Motor neuron (in vitro differentiated cells): Measurements from ENCODE around the gene GOLGA1. TPM values are rescaled to one million over a fixed set of nuclear protein-coding genes. Genes with fewer than 3 reads are reported as not detected.
A peak's percentile ranks its signal among the peaks of the same experiment; 100 is the strongest.
"Not testable (repeated sequence)": the region's sequence is repeated elsewhere in the genome, so short reads cannot be mapped to it uniquely, and the experiment has no call there.

Experiments
- ATAC-seq, 8 experiments: fragments of 200-7000 bp; cut with Tn5 transposase; replicated peaks in 6 of 8; 2 replicates each; pipeline ENCODE4 v1.8.0; 2021; ENCODE audit warnings: mild to moderate bottlenecking in 8 of 8, moderate library complexity in 8 of 8
- H3K27ac ChIP-seq, 2 donors: fragments of 250-450 bp; sonication (Bioruptor Pico); 2 replicates each; pipeline ENCODE4 v1.9.0; 2021; ENCODE audit warnings: antibody characterized with exemption in 2 of 2, mild to moderate bottlenecking in 2 of 2, moderate library complexity in 1 of 2
- H3K4me1 ChIP-seq, 2 donors: fragments of 250-450 bp; sonication (Bioruptor Pico); replicated peaks in 1 of 2; 2 replicates each; pipeline ENCODE4 v1.6.1; 2021; ENCODE audit warnings: antibody characterized with exemption in 2 of 2, mild to moderate bottlenecking in 2 of 2, moderate library complexity in 1 of 2
- H3K4me3 ChIP-seq, 5 donors: fragments of 250-450 bp; sonication (Bioruptor Pico); 2 replicates each; pipeline ENCODE4 v1.9.0; 2021; ENCODE audit warnings: antibody characterized with exemption in 5 of 5, mild to moderate bottlenecking in 5 of 5, moderate library complexity in 4 of 5
- WGBS, 10 experiments: fragments of 450-650 bp; shearing (Covaris generic); methylation state at CpG; one replicate each; pipeline ENCODE4 v1.0.0; 2022; 5-methylcytosine and 5-hydroxymethylcytosine counted together
- in situ Hi-C, 9 experiments: fragments of 400-800 bp; cut with MboI; loops; one replicate each; pipeline ENCODE4 v1.15.0; 2021; ENCODE audit warnings: low sequenced_read_pairs in 9 of 9, low pct_unique_long_range_greater_than_20kb in 2 of 9; ENCODE audit not compliant: unreplicated experiment in 9 of 9
- total RNA-seq, 8 experiments: library from RNA; unstranded; fragments of 300-600 nt; gene quantifications; 2 replicates each; pipeline versions ENCODE4 v1.2.3 to v1.2.4, GENCODE V29; 2022

GOLGA1 gene, protein sequence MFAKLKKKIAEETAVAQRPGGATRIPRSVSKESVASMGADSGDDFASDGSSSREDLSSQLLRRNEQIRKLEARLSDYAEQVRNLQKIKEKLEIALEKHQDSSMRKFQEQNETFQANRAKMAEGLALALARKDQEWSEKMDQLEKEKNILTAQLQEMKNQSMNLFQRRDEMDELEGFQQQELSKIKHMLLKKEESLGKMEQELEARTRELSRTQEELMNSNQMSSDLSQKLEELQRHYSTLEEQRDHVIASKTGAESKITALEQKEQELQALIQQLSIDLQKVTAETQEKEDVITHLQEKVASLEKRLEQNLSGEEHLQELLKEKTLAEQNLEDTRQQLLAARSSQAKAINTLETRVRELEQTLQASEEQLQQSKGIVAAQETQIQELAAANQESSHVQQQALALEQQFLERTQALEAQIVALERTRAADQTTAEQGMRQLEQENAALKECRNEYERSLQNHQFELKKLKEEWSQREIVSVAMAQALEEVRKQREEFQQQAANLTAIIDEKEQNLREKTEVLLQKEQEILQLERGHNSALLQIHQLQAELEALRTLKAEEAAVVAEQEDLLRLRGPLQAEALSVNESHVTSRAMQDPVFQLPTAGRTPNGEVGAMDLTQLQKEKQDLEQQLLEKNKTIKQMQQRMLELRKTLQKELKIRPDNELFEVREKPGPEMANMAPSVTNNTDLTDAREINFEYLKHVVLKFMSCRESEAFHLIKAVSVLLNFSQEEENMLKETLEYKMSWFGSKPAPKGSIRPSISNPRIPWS
- 10 to 100 TPM in 6 of 8 experiments, 1 to 10 TPM in 2; 8.8 to 18.8 (median 14.3) TPM for total RNA-seq

DNA sequence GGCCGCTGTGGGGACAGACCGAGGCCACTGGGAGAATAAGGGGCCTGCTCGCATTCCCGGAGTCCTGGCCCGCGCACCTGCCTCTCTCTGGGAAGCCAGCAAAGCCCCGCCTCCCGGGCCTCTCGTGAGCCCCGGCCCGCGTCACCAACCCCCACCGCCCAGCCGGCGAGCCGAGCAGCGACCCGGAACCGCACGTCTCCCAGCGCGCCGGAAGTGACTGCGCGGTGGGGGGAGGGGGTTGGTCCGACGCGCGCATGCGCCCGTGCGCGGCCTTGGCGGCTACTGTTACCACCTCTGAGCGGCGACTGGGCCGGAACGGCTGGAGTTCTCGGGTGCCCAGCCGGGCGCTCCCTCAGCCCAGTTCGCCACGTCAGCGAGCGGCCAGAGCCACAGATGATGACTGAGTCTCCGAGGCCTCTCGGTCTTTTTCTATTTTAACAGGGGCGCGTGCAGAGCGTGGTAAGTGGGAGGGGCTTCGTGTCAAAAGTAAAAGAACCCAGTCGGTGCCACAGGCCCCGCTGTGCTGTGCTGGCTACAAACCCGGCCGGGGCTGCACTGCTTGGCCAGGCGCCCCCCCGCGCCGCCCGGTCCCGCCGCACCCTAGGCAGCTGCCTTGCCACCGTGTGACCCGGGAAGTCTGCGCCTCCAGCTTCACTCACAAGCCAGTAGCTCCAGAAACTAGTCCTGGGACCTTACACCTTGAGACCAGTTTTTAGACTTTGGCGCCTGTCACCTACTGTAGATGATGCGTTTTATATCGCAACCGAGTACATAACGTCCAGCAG is at the start of gene GOLGA1:
Gene GOLGA1 (minus strand): TSS at position 190 of the 785 bp plus-strand sequence. CDS start 2,372 bp downstream, outside the sequence.
- H3K27ac ChIP-seq = peak within 1 kb of the TSS; percentile 90 to 96
- 0 to 2% (median 0%) methylated on average over 3 to 19 of the region's 70 CpGs; no CpG with 5 or more reads in 5 of the 10 experiments for WGBS, 10 experiments
- H3K4me3 ChIP-seq = peak within 1 kb of the TSS; percentile 47 to 97 (median 62)
- peaks cover 9 to 10% of the 10 kb centered on the region in 2 donors for H3K4me1 ChIP-seq
- in situ Hi-C loops = loop anchor here in 2 of 9 experiments (25.0 kb wide), 1 partner anchor 196 kb away; the partner anchor contains the start of gene SCAI (in 2 of the 2)
- peak; percentile 83 to 93 (median 90) for ATAC-seq

DNA sequence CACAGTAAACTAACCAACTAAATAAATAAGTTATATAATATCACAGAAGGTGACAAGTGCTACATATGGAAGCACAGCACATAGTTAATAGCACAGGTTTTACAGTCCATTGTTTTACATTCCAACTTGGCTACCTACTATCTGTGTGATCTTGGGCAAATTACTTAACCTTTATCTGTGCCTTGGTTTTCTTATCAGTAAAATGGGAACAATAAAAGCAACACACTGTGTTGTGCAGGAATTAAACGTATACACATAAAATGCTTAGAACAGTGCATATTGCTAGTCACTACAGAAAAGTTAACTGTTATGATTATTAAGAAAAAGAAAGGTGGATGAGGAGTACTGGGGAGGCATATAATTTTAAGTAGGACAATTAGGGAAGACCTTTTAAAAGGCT is 42.8 kb upstream of the GOLGA1 start:
- Histone ChIP-seq H3K4me3 (no peak overlapping the region), H3K4me1 (no peaks in the 10 kb centered on the region), H3K27ac (no peak overlapping the region)
- ATAC-seq = no peak
- in situ Hi-C loops = no loop called here
- 100% methylated on average over 1 of the region's 1 CpG; no CpG with 5 or more reads in 2 of the 10 experiments for WGBS, 10 experiments

DNA sequence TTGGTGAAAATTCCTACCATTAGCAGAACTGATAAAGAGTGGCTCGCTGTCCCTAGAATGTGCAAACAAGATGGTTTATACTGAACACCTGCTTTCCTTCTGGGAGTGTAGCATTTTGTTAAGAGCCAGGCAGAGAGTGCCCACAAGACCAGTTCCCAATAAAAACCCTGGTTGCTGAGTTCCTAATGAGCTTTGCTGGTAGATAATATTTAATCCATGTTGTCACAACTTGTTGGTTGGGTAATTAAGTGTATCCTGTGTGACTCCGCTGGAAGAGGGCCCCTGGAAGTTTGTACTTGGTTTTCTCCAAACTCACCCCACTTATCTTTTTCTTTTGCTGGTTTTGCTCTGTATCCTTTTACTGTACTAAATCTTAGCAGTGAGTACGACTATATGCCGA is 39.5 kb upstream of the GOLGA1 start:
- Histone ChIP-seq H3K4me1 (no peaks in the 10 kb centered on the region), H3K4me3 (no peak overlapping the region), H3K27ac (no peak overlapping the region)
- in situ Hi-C loops = no loop called here
- 82 to 100% (median 93%) methylated on average over 2 to 4 of the region's 4 CpGs for WGBS, 10 experiments
- no peak for ATAC-seq

DNA sequence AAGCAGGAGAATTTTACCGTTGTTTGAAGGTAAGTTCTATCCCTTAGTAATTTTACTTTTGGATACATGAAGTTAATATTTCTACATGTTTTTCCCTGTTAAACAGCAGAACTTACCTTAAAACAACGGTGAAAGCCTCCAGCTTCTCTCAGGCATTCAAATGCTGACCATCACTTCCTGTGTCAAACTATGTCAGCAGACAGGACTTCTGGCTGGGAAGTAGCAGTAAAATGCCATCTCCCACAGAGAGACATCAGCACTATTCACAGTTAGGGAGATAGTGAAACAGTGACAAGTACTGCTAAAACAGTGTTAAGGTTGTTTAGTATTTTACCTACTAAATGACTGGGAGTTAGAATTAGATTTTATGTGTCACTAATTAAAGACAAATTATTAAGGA is 34.2 kb upstream of the GOLGA1 start:
- WGBS, 10 experiments = 46 to 100% (median 67%) methylated on average over 1 to 2 of the region's 2 CpGs; no CpG with 5 or more reads in 3 of the 10 experiments
- Histone ChIP-seq H3K27ac (no peak overlapping the region), H3K4me3 (no peak overlapping the region), H3K4me1 (no peaks in the 10 kb centered on the region)
- in situ Hi-C loops = no loop called here
- no peak for ATAC-seq

DNA sequence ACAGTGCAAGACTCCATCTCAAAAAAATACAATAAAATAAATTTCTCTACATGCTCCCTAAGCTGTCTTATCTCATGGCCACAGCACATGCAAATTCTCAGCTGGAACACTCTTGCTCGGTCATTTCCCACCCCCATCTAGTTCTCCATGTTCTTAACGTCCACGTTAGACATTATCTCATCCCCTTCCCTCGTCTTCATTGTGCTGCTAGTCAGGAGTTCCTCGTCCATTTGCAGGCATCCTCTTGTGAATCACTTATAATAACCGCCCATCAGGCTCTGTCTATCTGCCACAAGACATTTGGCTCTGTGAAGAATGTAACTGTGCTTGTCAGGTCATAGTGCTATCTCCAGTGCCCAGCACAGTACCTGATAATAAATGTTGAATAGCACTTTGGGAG is 32.9 kb upstream of the GOLGA1 start:
- Histone ChIP-seq H3K4me3 (no peak overlapping the region), H3K27ac (no peak overlapping the region), H3K4me1 (no peaks in the 10 kb centered on the region)
- WGBS, 10 experiments = 83 to 100% (median 97%) methylated on average over 1 to 6 of the region's 6 CpGs; no CpG with 5 or more reads in 4 of the 10 experiments
- no peak for ATAC-seq
- in situ Hi-C loops = no loop called here

DNA sequence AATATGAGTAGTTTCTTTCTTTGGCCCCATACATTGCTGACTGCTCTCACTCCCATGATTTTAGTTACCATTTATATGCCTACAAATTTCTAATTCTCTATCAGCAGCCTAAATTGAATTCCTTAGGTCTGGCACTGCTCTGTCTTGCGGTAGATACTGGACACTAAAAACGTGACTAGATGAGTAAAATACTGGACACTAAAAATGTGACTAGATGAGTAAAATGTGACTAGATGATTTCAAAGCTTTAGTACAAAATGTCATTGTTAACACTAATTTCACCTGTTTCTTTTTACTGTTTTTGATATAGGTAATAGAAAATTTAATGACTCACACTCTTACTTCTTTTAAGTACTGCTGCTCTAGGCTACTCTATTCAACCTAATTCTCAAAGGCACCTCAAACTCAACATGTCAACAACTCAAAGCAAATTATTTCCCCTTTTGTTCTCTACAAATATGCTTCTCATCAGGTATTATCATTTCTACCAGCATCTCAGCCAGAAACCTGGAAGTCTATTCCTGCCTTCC is 31.4 kb upstream of the GOLGA1 start:
- 75 to 100% (median 95%) methylated on average over 2 of the region's 2 CpGs; no CpG with 5 or more reads in 1 of the 10 experiments for WGBS, 10 experiments
- Histone ChIP-seq H3K4me1 (no peaks in the 10 kb centered on the region), H3K4me3 (no peak overlapping the region), H3K27ac (no peak overlapping the region)
- in situ Hi-C loops = no loop called here
- no peak for ATAC-seq

DNA sequence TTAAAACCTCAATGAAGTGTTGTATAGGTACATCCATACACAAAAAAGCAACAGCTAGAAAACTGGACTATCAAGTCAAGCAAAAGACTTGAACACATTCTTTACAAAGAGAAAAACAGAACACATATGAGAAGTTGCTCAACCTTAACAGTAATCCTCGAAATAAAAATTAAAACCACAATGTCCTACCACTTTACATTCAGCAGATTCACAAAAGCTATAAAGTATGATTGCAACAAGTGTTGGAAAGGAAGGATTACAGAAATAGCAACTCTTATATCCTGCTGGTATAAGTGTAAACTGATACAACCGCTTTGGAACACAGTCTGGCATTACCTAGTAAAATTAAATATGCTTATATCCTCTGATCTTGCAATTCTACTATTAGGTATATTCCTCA is 28.5 kb upstream of the GOLGA1 start:
- H3K27ac ChIP-seq = no peak overlapping the region
- H3K4me1 ChIP-seq = peaks cover 0 to 4% of the 10 kb centered on the region in 2 donors
- no peak for ATAC-seq
- in situ Hi-C loops = no loop called here
- WGBS, 10 experiments = 13 to 100% (median 87%) methylated on average over 1 to 2 of the region's 2 CpGs
- no peak overlapping the region for H3K4me3 ChIP-seq

DNA sequence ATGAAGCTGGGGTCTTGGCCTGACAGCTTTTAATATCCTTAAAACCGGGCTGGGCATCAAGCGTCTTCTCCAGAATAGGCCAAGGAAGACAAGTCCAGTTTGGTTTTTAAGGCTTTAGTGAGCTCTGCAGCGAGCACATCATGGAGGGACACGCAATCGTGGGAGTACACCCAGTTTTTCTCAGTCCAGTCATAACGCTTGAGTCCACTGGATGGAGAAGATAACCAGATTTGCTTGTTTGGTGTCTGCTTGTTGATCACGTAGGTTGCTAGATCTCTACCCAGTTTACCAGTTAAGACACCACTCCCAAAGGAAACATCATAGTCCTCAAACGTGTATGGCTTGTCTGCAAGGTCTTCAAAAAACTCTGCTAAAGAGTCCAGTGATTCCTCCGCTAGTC is 27.4 kb upstream of the GOLGA1 start:
- 82 to 100% (median 98%) methylated on average over 1 to 9 of the region's 9 CpGs; no CpG with 5 or more reads in 1 of the 10 experiments for WGBS, 10 experiments
- H3K27ac ChIP-seq = no peak overlapping the region
- in situ Hi-C loops = no loop called here
- H3K4me1 ChIP-seq = peaks cover 0 to 4% of the 10 kb centered on the region in 2 donors
- no peak for ATAC-seq
- no peak overlapping the region for H3K4me3 ChIP-seq

DNA sequence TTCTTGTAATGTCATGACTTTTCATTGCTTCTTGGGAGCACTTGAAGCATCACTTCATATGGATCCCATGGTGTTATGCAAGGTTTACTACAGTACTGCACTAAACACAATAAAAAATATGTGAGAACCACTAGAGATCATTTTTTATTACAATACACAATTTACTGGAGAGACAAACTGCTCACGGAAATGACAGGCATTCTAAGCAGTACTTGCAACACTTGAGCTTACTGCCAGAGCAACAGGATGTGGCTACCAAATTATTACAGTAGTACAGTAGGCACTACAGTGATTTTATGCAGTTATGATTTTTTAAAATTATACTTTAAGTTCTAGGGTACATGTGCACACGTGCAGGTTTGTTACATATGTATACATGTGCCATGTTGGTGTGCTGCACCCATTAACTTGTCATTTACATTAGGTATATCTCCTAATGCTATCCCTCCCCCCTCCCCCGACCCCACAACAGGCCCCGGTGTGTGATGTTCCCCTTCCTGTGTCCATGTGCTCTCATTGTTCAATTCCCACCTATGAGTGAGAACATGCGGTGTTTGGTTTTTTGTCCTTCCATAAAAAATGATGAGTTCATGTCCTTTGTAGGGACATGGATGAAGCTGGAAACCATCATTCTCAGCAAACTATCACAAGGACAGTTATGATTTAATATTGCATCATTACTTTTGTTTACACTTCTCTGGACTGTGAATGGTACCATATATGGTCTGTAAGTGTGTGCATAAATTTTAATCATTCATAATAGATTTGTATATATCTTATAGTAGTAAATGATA is 25.1 kb upstream of the GOLGA1 start:
- in situ Hi-C loops, H3K27ac ChIP-seq, H3K4me3 ChIP-seq, H3K4me1 ChIP-seq: not testable (repeated sequence)
- 17 to 100% (median 100%) methylated on average over 1 of the region's 5 CpGs; no CpG with 5 or more reads in 3 of the 10 experiments for WGBS, 10 experiments
- ATAC-seq = peak in 5 of 8 experiments; percentile 43 to 96 (median 82)

DNA sequence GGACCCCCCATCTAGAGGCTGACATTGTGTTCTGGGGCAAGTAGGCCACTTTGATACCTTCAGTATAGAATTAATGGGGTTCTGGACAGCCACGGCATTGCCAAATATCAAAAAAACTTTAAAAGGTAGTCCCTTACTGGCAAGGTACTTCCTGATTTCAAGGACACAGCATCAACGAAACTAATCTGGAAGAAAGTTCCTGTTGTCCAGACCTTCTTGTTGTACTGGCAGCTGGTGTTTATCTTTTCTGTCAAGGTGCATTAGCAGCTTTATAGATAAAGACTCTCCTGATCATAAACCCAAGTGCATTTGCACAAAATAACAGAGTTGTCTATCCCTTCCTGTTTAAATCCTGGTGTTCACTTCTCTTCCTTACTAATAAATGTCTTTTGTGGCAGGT is 23.7 kb upstream of the GOLGA1 start:
- in situ Hi-C loops = no loop called here
- no peak overlapping the region for H3K27ac ChIP-seq
- no peak overlapping the region for H3K4me3 ChIP-seq
- peaks cover 0 to 4% of the 10 kb centered on the region in 2 donors for H3K4me1 ChIP-seq
- WGBS, 10 experiments = 60 to 100% (median 98%) methylated on average over 1 to 2 of the region's 2 CpGs; no CpG with 5 or more reads in 2 of the 10 experiments
- no peak for ATAC-seq

DNA sequence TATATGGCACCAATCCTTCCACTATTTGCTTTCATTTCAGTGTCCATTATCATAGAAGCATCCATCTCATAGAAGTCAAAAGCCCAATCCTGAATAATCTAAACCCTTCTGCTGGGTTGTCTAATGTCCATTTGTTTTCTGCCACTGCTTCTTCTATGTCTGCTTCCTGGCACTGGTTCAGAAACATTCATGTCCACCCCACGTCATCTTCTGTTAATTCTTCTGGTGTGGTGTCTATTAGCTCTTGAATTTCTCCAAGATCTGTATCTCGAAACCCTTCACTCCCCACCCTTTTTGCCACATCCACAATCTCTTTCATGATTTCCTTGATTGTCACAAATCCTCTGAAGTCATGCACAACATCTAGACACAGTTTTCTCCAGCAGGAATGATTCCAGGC is 23.2 kb upstream of the GOLGA1 start:
- peak in 1 of 8 experiments; percentile 46 for ATAC-seq
- Histone ChIP-seq H3K4me1 (peaks cover 0 to 4% of the 10 kb centered on the region in 2 donors), H3K27ac (no peak overlapping the region), H3K4me3 (no peak overlapping the region)
- in situ Hi-C loops = no loop called here
- 25 to 100% (median 88%) methylated on average over 1 to 2 of the region's 2 CpGs; no CpG with 5 or more reads in 2 of the 10 experiments for WGBS, 10 experiments

DNA sequence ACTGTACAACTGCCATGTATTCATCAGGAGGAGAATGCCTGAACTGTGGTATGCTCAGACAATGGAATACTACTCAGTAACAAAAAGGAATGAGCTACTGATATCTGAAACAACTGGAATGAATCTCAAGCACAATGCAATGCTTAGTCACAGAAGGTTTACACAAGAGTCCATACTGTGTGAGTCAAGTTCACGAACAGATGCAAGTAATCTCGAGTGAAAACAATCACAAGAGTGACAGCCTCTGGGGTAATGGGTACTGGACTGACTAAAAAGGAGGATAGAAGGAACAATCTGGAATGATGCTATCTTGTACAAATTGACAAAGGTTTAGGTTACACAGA is 19.5 kb upstream of the GOLGA1 start:
- no peak overlapping the region for H3K4me3 ChIP-seq
- in situ Hi-C loops = no loop called here
- no peak overlapping the region for H3K27ac ChIP-seq
- no peak for ATAC-seq
- no peaks in the 10 kb centered on the region for H3K4me1 ChIP-seq
- WGBS, 10 experiments = 58 to 100% (median 96%) methylated on average over 1 to 2 of the region's 2 CpGs; no CpG with 5 or more reads in 2 of the 10 experiments
